Neutrophil (primary cell): Measurements from ENCODE around the gene MYO7A.
A peak's percentile ranks its signal among the peaks of the same experiment; 100 is the strongest.

Source experiments
- H3K27ac ChIP-seq: fragments of 200-600 bp; sonication (generic); 2 replicates; pipeline ENCODE4 v1.5.1; 2016; ENCODE audit warnings: mild to moderate bottlenecking, moderate library complexity
- H3K27me3 ChIP-seq: fragments of 200-600 bp; sonication (generic); 2 replicates; pipeline ENCODE4 v1.6.0; 2016; ENCODE audit warnings: mild to moderate bottlenecking
- H3K36me3 ChIP-seq: fragments of 200-600 bp; sonication (generic); 2 replicates; pipeline ENCODE4 v1.5.1; 2017
- H3K4me1 ChIP-seq, 2 experiments: fragments of 200-600 bp in 1 of 2; sonication (generic) in 1 of 2; 1 replicate in 1 of 2; 2 replicates in 1 of 2; pipeline versions ENCODE4 v1.5.1 to v1.6.1; 2013 to 2016; ENCODE audit warnings: low read depth in 1 of 2, low read length in 1 of 2, mild to moderate bottlenecking in 1 of 2, moderate library complexity in 1 of 2; ENCODE audit not compliant: control insufficient read depth in 1 of 2, insufficient read depth in 1 of 2
- H3K4me3 ChIP-seq, 2 experiments: fragments of 200-600 bp in 1 of 2; sonication (generic) in 1 of 2; 1 replicate in 1 of 2; 2 replicates in 1 of 2; pipeline ENCODE4 v1.5.1; 2013 to 2016; ENCODE audit warnings: low read depth in 1 of 2, low read length in 1 of 2, mild to moderate bottlenecking in 1 of 2, moderate library complexity in 1 of 2
- H3K9me3 ChIP-seq: fragments of 200-600 bp; sonication (generic); 2 replicates; pipeline ENCODE4 v1.5.1; 2016
- TF ChIP-seq, protein P1 (sequence below): fragments of 200-600 bp; sonication (generic); IDR thresholded peaks from 2 replicates; pipeline ENCODE4 v1.5.1; 2016; ENCODE audit warnings: antibody characterized with exemption

The MYO7A gene

DNA sequence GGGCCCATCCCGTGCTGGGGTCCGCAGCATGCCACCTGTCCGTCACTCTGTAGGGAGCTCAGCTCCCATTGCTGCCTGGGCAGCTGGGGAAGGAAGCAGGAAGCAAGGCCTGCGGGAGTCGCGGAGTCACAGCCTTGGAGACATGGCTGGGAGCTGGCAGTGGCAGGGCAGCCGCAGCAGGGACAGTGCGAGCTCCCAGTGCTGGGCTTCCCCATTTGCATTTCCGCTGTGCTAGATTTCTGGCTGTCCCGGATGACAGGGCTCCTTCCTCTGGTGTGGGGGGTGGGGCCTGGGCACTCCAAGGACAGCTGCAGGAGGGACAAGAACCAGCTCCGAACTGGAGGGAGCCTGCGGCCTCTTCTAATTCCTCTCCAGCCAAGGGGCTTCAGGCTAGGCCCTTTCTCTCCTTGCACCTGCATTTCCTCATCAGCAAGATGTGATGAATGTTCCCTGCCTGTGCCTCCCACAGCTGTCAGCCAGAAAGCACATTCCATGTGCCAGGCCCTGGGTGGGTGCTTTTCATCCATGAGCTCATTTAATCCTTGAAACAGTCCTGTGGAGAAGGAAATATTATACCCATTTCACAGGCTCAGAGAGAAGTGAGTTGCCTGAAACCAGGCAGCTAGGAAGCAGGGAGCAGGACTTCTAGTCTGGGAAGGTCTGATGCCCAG, 48.0 kb downstream of the MYO7A start:
- Histone ChIP-seq H3K9me3 (no peaks in the 10 kb centered on the region), H3K4me3 (peak overlapping the region in 1 of 2 experiments; percentile 32), H3K36me3 (no peaks in the 10 kb centered on the region), H3K4me1 (peaks cover 16 to 21% of the 10 kb centered on the region in 2 experiments), H3K27ac (peak overlapping the region; percentile 29), H3K27me3 (no peaks in the 10 kb centered on the region)
- TF ChIP-seq, protein P1, sequence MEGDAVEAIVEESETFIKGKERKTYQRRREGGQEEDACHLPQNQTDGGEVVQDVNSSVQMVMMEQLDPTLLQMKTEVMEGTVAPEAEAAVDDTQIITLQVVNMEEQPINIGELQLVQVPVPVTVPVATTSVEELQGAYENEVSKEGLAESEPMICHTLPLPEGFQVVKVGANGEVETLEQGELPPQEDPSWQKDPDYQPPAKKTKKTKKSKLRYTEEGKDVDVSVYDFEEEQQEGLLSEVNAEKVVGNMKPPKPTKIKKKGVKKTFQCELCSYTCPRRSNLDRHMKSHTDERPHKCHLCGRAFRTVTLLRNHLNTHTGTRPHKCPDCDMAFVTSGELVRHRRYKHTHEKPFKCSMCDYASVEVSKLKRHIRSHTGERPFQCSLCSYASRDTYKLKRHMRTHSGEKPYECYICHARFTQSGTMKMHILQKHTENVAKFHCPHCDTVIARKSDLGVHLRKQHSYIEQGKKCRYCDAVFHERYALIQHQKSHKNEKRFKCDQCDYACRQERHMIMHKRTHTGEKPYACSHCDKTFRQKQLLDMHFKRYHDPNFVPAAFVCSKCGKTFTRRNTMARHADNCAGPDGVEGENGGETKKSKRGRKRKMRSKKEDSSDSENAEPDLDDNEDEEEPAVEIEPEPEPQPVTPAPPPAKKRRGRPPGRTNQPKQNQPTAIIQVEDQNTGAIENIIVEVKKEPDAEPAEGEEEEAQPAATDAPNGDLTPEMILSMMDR: no peak

DNA sequence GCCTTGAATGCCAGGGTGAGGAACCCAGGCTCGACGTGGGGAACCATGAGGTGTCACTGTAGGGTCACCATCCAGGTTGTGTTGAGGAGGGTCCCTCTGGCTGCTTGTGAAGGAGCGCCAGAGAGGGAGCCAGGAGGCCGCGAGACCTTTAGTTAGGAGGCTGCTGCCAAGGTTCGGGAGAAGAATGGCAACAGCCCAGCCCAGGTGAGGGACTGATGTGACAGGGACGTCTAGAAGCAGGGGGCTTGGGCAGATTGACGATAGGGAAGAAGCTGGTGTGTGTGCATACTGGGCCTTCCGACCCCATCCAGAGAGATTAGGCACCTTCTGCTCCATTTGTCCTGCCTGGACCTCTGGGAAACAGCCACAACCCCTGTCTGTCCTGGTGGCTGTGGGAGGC, 49.0 kb downstream of the MYO7A start:
- Histone ChIP-seq H3K4me3 (no peak overlapping the region), H3K9me3 (no peaks in the 10 kb centered on the region), H3K27ac (no peak overlapping the region), H3K36me3 (no peaks in the 10 kb centered on the region), H3K27me3 (no peaks in the 10 kb centered on the region), H3K4me1 (peaks cover 16 to 21% of the 10 kb centered on the region in 2 experiments)
- TF ChIP-seq, protein P1: no peak

DNA sequence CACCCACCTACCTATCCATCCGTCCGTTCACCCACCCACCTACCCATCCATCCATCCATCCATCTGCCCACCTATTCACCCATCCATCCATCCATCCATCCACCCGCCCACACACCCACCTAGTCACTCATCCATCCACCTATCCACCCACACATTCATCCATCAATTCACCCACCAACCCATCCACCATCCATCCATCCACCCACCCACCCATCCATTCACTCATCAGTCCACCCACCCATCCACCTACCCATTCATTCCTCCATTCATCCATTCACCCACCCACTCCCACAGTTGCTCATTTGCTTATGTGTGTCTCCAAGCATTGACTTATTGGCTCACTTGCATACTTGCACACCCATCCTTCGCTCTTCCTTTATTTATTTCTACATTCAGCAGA, 50.1 kb downstream of the MYO7A start:
- TF ChIP-seq, protein P1: no peak
- Histone ChIP-seq H3K27me3 (no peaks in the 10 kb centered on the region), H3K9me3 (no peaks in the 10 kb centered on the region), H3K27ac (no peak overlapping the region), H3K36me3 (no peaks in the 10 kb centered on the region), H3K4me1 (peaks cover 16 to 21% of the 10 kb centered on the region in 2 experiments), H3K4me3 (no peak overlapping the region)

DNA sequence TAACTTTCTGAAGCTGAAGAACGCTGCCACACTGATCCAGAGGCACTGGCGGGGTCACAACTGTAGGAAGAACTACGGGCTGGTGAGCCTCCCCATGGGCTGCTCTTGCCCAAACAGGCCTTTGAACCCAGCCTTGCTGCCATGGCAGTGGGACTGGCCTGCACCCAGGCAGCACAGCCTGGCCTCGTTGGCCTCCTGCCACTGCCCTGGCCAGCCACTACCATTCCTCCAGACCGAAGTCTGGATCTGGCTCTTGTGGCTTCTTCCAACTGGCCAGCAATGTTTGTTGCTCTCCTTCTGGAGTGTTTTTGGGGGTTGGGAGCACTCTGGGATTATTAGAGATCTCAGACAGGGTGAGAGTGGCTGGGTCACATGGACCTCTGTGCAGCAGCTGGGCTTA, 51.0 kb downstream of the MYO7A start:
- Histone ChIP-seq H3K36me3 (no peaks in the 10 kb centered on the region), H3K27me3 (no peaks in the 10 kb centered on the region), H3K27ac (no peak overlapping the region), H3K4me3 (no peak overlapping the region), H3K9me3 (no peaks in the 10 kb centered on the region), H3K4me1 (peaks cover 16% of the 10 kb centered on the region in 2 experiments)
- TF ChIP-seq, protein P1: no peak

DNA sequence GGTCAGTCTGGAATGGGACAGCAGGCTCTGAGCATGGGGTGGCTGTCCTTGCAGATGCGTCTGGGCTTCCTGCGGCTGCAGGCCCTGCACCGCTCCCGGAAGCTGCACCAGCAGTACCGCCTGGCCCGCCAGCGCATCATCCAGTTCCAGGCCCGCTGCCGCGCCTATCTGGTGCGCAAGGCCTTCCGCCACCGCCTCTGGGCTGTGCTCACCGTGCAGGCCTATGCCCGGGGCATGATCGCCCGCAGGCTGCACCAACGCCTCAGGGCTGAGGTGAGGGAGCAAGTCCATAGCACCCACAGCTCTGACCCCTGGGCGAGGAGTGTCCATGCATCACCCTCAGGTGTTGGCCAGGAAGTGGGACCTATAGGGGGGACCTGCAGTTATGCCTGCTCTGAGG, 51.6 kb downstream of the MYO7A start:
- Histone ChIP-seq H3K4me1 (peaks cover 16% of the 10 kb centered on the region in 2 experiments), H3K36me3 (no peaks in the 10 kb centered on the region), H3K4me3 (no peak overlapping the region), H3K27ac (no peak overlapping the region), H3K27me3 (no peaks in the 10 kb centered on the region), H3K9me3 (no peaks in the 10 kb centered on the region)
- TF ChIP-seq, protein P1: no peak
